ENCODE measurements around the gene BDKRB2.
"Not testable (repeated sequence)": the region's sequence is repeated elsewhere in the genome, so short reads cannot be mapped to it uniquely, and the experiment has no call there.

BDKRB2 gene

DNA sequence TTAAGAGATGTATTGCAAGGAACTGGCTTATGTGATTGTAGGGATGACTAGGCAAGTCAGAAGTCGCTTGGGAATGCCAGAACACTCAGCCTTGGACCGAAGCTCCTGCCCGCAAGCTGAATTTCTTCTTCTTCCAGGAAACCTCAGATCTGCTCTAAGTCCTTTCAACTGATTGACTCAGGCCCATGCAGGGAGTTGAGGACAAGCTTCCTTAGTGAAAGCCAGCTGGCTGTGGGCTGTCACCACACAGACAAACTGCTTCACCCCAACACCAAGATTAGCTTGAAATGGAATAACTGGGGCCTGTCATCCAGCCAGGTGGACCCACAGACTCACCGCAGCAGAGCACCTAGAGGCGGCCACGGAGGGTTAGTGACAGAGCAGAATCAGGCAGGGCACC is 24.7 kb downstream of the BDKRB2 start:
- DNase-seq = no peak

DNA sequence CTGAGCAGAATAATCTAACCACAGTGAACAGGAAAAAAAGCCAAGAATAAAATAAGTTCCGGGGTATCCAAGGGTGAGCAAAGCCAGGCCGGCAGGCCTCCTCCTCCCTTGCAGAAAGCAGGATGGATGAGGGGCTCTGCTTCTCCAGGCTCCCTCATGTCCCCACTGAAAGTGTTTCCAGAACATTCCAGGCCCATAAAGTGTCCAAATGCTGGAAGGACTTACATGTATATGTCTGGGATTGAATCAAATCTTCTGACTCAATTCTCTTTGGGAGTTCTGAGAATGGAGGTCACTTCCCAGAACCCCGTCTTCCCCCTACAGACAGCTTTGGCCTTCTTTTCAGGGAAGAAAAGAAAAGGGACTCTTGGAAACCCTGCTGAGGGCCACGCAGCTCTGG is 26.4 kb downstream of the BDKRB2 start:
- no peak for DNase-seq

DNA sequence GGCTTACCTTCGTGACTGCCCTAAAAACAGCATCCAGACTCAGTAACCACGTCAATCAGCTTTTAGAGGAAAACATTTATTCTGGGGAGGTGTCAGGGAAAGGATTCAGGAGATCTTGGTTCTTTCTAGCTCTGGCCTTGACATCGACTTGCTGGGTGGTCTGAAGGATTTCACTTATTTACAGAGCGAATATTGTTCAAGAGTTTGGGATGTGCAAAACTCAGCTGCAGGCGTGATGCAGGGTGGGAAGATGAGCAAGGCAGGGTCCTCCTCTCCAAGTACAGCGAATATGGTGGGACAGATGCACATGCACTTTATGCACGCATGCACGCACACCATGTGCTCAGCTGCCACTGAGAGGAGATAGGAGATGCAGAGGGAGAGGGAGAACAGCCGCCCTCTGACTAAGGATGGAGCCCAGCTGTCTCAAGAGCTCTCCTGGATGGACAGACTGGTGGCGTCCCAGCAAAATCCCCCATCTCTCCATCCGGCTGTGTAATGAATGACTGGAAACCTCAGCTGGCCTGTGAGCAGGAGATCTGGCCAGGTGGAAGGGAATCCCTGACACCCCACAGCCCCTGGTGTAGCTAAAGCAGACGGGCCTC is 27.0 kb downstream of the BDKRB2 start:
- no peak for DNase-seq

DNA sequence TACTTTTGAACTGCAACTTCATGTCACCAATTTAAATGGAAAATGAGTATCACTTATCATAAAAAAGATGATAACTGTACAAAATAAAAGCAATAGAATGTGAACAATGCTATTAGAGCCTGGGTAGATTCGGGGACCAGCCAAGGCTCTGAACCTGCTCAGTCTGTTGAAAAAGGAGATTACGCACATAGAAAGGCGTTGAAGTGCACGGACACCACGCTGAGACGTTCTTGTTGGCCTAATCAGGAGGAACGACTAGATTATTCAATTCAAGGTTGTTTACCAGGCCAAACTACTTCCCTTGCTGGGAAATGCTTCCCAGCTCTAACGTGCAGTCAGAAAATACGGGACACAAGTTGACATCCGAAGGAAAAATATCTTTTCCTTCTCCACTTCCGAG is 27.9 kb downstream of the BDKRB2 start:
- DNase-seq = no peak

DNA sequence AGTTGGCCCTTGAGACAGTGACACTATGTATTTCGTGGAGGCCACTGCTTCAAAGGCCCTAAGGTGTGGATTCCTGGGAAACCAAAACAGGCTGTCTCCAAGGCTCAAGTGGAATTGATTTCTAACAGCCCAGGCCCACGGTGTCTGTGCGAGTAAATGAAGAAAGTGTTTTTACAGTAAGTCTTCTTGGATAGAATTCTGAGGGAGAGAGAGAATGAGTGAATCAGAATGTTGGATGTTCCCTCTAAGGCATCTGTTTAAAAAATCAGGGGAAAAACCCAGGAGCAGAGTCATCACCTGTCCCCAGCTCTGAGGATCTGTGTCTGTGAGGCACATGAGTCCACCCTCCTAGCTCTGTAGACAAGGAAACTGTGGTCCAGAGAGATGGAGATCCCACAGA is 29.0 kb downstream of the BDKRB2 start:
- DNase-seq = no peak

DNA sequence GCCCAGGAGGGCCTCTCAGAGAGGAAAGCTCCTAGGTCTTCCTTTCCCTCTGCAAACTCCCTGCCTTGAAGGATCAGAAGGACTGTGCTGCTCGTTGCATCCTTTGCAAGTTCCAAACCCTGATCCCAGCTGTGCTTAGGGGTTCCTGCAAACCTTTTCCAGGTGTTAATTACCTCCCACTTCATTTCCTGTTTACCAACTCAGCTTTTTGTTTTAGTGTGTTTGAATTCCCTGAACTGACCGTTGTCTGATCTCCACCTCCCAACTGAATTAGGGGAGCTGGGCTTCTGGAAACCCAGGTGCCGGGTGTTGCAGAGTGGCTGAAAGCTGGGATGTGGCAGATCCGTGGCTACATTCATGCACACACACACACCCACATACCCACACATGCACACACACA is 30.8 kb downstream of the BDKRB2 start:
- no peak for DNase-seq

DNA sequence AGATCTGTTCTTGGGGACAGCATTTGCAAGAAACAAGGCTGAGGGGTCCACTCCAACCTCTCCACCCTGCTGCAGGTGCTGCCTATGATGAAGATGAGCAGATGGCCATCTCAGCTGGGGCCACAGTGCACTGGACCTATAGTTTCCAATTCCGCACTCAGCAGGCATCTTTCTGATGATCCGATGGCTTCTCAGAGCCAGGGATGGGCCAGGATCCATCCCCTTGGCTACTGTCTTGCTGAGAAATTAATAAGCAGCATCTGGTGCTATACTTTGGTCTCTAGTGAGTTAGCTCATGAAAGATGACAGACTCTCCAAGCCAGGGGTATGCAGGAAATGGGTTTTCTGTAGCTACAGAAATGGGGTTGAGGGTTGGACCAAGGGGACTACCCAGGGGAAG is 33.0 kb downstream of the BDKRB2 start:
- DNase-seq = no peak

DNA sequence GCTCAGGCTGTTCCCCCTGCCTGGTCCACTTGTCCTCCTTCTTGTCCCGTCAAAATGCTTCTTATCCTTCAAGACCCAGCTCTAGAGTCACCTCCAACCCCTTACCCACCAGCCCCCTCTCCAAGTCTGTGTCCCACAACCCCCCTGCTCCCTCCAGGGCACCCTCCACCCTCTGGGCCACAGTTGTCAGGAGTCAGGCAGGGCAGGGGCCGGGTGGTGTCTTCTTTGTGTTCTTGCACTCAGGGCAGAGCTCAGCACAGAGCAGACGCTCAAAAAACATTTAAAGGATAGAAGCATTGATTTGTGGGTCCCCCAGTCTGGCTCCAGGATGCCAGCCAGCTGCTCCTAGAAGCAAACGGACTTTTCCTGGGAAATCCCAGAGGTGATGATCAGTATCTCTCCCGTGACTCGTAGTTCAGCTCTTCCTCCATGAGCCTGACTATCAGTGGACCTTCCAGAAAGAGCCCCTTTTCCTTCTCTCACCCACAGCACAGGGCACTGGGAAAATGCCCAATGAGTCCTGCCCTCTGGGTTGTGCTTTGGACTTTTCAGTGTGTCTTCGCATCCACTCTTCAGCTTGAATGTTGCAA is 34.1 kb downstream of the BDKRB2 start:
- DNase-seq = no peak

DNA sequence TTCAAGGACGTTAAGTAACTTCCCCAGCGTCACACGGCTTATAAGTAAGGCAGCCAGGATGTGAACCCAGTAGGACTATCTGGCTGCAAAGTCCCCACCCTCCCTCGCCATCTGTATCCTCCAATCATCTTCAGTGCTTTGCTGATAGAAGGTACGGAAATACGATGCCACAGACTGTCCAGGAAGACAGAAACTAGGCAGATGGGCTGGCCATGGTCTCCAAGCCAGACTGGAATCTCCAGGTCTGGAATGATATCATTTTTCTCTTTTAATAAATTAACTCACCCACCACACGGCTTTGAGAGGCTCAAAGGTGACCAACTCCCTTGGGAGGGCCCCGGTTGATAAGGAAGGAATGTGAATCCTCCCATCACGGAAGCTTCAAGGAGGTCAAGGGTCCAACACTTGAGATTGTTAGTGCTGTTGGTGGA is 35.1 kb downstream of the BDKRB2 start:
- DNase-seq = no peak

DNA sequence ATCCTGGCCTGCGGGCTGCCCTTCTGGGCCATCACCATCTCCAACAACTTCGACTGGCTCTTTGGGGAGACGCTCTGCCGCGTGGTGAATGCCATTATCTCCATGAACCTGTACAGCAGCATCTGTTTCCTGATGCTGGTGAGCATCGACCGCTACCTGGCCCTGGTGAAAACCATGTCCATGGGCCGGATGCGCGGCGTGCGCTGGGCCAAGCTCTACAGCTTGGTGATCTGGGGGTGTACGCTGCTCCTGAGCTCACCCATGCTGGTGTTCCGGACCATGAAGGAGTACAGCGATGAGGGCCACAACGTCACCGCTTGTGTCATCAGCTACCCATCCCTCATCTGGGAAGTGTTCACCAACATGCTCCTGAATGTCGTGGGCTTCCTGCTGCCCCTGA is 36.0 kb downstream of the BDKRB2 start:
- DNase-seq = no peak

DNA sequence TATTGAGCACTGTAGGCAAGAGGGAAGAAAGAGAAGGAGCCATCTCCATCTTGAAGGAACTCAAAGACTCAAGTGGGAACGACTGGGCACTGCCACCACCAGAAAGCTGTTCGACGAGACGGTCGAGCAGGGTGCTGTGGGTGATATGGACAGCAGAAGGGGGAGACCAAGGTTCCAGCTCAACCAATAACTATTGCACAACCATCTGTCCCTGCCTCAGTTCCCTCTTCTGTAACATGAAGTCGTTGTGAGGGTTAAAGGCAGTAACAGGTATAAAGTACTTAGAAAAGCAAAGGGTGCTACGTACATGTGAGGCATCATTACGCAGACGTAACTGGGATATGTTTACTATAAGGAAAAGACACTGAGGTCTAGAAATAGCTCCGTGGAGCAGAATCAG is 37.5 kb downstream of the BDKRB2 start:
- no peak for DNase-seq

DNA sequence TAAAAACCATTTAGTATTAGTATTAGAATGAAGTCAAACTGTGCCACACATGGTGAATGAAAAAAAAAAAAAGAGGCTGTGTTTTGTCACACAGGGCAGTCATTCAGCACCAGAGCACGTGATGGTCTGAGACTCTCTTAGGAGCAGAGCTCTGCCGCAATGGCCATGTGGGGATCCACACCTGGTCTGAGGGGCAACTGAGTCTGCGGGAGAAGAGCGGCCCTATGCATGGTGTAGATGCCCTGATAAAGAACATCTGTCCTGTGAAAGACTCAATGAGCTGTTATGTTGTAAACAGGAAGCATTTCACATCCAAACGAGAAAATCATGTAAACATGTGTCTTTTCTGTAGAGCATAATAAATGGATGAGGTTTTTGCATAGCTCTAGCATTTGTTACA is 39.1 kb downstream of the BDKRB2 start:
- no peak for DNase-seq

DNA sequence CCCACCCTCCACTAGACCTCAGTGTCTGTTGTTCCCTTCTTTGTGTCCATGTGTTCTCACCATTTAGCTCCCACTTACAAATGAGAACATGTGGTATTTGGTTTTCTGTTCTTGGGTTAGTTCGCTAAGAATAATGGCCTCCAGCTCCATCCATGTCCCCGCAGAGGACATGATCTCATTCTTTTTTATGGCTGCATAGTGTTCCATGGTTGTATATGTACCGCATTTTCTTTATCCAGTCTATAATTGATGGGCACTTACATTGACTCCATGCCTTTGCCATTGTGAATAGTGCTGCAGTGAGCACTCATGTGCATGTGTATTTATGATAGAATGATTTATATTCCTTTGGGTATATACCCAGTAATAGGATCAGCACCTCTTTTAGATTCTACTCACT is 40.4 kb downstream of the BDKRB2 start:
- not testable (repeated sequence) for DNase-seq

DNA sequence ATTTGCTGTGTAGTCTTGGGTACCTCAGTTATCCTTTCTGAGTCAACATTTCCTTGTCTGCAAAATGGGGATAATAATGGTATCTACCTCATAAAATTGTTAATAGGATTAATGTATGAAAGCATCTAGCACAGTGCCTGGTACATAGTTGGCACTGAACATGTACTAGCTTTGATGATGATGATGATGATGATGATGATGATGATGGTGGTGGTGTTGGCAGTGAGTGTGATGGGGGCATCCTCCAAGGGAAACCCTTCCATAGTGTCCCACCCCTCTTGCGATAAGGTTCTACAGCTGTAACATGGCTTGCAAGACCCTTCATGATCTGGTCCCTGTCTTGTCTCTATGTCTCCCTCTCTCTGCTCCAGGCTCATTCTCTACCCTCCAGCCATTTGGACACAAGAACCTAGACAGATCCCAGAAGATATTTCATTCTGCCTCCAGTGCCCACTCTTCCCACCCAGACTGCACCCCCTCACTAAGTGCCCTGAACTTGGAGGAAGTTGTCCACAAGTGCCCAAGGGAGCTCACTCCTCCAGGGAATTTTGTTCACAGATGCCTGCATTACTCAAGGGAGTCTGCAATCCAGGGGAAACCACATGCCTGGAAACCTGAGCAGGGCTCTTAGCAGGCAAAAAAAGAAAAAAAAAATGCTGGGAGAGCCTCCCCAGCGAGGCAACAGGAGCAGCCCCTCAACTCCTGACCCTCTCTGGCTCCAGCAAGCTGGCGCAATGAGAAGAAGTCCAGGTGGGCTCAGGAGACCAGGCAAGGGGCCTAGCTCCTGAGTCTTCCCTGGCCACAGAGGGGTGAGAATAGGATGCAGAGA is 41.3 kb downstream of the BDKRB2 start:
- no peak for DNase-seq

DNA sequence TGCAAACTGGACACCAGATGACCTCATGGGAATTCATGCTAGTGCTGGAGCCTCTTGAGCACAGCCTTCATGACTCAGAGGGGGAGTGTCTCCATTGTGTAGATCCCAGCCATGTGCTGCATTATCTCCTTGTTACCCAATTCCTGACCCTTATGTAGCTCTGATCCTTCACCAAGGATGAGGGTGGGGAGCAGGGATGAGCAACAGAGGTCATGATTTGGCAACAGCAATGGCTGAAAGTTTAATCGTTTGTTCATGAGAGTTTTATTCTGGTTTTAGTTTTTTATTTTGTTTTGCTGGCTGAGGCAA is 41.9 kb downstream of the BDKRB2 start:
- peak; percentile 33 for DNase-seq

DNA sequence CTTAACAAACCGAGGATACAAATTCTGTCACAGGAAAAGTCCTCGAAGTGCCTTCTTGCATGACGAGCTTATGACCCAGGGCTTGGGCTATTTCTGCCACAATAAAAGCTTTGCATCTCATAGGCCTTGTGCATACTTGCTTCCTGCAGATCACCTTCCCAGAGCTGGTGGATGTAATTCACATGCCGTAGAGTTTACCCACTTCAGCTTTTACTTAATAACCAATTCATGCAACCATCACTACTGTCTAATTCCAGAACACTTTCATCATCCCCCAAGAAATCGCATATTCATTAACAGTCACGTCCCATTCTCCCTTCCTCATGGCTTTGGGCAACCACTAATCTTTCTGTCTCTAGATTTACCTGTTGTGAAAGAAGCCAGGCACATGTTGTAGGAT is 42.4 kb downstream of the BDKRB2 start:
- DNase-seq = peak; percentile 10

DNA sequence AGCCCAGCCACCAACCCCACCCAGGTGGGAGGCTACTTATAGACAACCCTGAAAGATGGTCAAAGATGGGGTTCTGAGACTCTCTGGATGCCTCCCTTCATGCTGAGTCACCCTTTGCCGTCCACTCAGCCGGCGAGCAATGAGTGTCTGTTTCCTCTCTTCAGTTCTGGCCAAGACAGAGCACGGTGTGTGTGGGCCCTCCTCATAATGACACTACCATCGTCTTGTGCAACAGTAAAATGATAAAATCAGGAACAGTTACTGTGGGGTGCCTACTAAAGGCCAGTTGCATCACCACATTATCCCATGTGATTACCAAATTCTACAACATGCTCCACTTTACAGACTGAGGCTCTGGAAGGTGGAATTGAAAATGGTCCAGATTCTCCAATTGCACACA is 44.4 kb downstream of the BDKRB2 start:
- DNase-seq = peak; percentile 95

DNA sequence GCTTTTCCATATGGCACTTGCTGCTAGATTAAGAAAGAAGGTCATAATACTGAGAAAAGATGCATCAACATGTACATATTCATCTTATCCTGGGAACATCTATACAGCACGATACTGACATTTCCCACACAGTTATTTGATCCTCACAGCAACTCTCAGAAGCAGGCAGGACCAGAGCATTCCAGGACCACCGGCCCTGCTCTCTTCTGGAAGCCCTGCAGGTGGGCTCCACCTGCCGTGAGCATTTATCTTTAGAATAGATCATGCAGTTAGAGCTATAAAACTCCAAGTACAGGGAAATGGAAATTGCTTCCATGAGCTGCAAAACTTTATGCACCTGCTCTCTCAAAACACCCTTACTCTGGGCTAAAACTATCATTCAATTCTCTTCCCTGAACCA is 45.8 kb downstream of the BDKRB2 start:
- DNase-seq = no peak

DNA sequence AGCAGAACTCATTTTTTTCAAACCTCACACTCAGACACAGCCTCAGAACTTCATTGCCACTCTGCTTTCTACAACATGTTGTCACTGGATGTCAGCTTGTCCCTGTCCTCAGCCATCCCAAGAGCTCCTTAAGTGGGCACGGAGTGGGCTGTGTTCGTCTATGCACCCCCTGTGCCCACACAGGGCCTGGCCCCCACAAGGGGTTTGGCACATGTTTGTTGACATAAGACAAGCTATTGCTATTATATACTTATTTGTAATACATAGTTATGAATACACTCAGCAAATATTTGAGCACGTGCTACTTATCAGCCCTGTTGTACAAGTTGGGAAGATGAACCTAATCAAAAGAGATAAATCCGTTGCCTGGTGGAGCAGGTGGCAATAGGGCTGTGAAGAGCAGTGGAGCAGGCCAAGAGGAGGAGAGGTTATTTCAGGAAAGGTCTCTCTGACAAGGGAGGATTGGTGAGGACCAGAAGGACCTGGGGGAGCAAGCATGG is 47.1 kb downstream of the BDKRB2 start:
- no peak for DNase-seq

DNA sequence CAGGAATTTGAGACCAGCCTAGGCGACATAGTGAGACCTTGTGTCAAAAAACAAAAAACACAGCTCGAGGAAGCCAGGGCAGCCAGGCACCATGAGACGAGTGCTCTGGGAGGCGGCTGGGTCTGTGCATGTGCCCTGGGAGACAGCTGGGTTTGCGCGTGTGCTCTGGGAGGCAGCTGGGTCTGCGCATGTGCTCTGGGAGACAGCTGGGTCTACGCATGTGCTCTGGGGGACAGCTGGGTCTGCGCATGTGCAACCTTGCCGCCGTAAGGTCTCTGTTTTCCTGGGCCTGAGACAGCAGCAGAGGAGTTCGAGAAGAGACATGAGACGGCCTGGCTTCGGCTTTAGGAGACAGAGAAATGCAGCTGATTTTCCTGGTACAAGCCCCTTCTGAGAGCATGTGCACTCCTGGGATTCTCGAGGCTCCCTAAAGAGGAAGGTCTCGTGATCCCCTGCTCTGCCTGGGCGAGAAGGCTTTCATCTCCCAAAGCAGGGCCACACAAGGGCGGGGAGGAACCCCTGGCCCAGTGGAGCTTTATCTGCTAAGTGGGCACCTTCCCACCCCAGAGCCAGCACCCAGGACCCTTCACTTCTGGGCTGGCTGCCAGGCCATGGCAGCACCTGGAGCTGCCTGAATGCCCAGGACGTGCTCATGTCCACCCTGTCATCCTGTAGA is 47.8 kb downstream of the BDKRB2 start:
- no peak for DNase-seq

DNA sequence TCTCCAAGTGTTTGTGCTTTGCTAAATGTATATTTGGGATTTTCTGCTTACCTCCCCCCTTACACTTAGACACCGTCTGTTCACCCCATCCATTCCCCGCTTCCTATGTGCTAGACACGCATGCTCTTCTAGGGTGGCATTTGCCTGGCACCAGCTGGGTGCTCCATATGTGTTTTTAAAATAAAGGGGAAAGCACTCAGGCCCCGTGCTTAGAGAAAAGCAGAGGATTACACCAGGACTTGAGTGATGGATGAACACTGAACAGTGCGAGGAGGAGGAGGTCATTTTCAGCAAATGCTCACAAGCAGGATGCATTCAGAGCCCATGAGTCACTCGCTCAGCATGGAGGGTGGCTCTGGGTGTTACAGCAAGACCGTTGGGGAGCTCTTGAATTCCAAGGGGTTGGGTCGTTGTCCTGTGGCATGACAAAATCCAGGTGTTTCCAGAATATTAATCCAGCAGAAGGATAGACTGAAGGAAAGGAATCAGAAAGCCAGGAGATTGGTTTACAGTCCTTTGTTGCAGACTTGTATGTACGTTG is 48.4 kb downstream of the BDKRB2 start:
- no peak for DNase-seq

DNA sequence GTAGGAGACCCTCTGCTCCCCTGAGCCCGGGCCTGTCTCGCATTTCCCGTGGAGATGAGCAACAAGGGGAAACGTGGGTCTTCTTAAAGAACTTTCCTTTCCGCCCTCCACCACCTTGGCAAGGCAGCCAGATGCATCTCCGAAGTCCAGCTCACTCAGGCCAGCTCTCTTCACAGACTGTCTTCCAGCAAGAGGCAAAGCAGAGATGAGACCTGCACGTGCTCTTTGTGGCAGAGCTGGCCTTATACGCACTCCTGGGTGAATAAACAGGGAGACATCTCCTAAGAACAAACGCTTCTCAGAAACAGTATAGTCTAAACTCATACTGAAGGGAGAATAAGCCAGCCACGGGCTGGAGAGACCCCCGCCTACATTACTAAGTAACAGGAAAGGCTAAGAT is 50.0 kb downstream of the BDKRB2 start:
- DNase-seq = no peak
